Measurements from ENCODE around the gene SRA1. TPM values are rescaled to one million over a fixed set of nuclear protein-coding genes. Genes with fewer than 3 reads are reported as not detected.
"Not testable (repeated sequence)": the region's sequence is repeated elsewhere in the genome, so short reads cannot be mapped to it uniquely, and the experiment has no call there.

SRA1 gene
- total RNA-seq = 28.6 TPM

- ATAC-seq = peak; percentile 92
Observed at GRCh38 chr5:140557136-140557805, at the start of gene SRA1. TSS of gene SRA1 (minus strand) at chr5:140557473. CDS start at chr5:140557452, 21 bp downstream.

- peak; percentile 83 for ATAC-seq
Observed at GRCh38 chr5:140607031-140607430, 49.8 kb upstream of the SRA1 start.

GRCh38 chr5:140605879-140606278, 48.6 kb upstream of the SRA1 start:
- ATAC-seq = no peak

GRCh38 chr5:140603734-140604133, 46.5 kb upstream of the SRA1 start:
- ATAC-seq = no peak

- ATAC-seq = not testable (repeated sequence)
Observed at GRCh38 chr5:140603446-140603698, 46.1 kb upstream of the SRA1 start.

GRCh38 chr5:140602147-140602546, 44.9 kb upstream of the SRA1 start:
- no peak for ATAC-seq

GRCh38 chr5:140600096-140600495, 42.8 kb upstream of the SRA1 start:
- ATAC-seq = no peak

GRCh38 chr5:140598836-140599235, 41.6 kb upstream of the SRA1 start:
- no peak for ATAC-seq

GRCh38 chr5:140596321-140596741, 39.1 kb upstream of the SRA1 start:
- peak; percentile 75 for ATAC-seq

- peak; percentile 28 for ATAC-seq
Observed at GRCh38 chr5:140595538-140596300, 38.4 kb upstream of the SRA1 start.

- ATAC-seq = peak; percentile 20
Observed at GRCh38 chr5:140594169-140594568, 36.9 kb upstream of the SRA1 start.

- ATAC-seq = not testable (repeated sequence)
Observed at GRCh38 chr5:140593070-140593469, 35.8 kb upstream of the SRA1 start.

- ATAC-seq = peak; percentile 56
Observed at GRCh38 chr5:140591747-140592372, 34.6 kb upstream of the SRA1 start.

GRCh38 chr5:140590861-140591260, 33.6 kb upstream of the SRA1 start:
- ATAC-seq = peak; percentile 53

- no peak for ATAC-seq
Observed at GRCh38 chr5:140588311-140589070, 31.2 kb upstream of the SRA1 start.

- no peak for ATAC-seq
Observed at GRCh38 chr5:140587495-140587894, 30.2 kb upstream of the SRA1 start.

- not testable (repeated sequence) for ATAC-seq
Observed at GRCh38 chr5:140579188-140579747, 22.0 kb upstream of the SRA1 start.

GRCh38 chr5:140576776-140577201, 19.5 kb upstream of the SRA1 start:
- ATAC-seq = peak; percentile 55

- ATAC-seq = peak; percentile 59
Observed at GRCh38 chr5:140575309-140575708, 18.0 kb upstream of the SRA1 start.

GRCh38 chr5:140574165-140574564, 16.9 kb upstream of the SRA1 start:
- no peak for ATAC-seq

- ATAC-seq = peak; percentile 22
Observed at GRCh38 chr5:140573683-140574082, 16.4 kb upstream of the SRA1 start.

GRCh38 chr5:140571105-140571504, 13.8 kb upstream of the SRA1 start:
- ATAC-seq = no peak

GRCh38 chr5:140570488-140570887, 13.2 kb upstream of the SRA1 start:
- no peak for ATAC-seq
